Fibroblast of skin of right quadriceps (primary cell): ENCODE results near the gene DHX58.

Source experiments
- DNase-seq: peaks from one replicate; pipeline ENCODE4 v3.0.0-alpha.2; 2013

DHX58 gene

DNA sequence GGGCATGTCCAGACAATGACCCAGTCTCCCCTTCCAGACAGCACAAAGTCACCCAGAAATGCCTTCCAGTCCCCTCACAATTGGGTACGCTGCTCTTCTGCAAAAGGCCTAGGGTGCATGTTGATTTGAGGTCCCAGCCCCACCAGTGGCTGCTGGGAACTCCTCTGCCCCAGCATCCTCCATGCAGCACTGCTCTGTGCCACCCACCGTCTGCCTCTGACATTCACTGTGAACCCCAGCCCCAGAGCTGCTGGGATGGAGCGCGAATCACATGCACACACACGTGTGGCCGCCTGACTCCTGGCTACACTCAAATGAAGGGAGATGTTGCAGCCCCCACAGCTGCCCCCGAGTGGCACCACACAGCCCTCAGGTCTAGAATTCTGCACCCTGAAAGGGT is 60.9 kb downstream of the DHX58 start:
- DNase-seq, result no peak
